Activated CD4-positive, alpha-beta T cell treated with anti-CD3 and anti-CD28 coated beads for 36 hours (primary cell): ENCODE results near the gene ABCG5. TPM values are rescaled to one million over a fixed set of nuclear protein-coding genes. Genes with fewer than 3 reads are reported as not detected.
A peak's percentile ranks its signal among the peaks of the same experiment; 100 is the strongest.

Experiments used
- ATAC-seq: fragments of 200-7000 bp; cut with Tn5 transposase; one replicate; pipeline ENCODE4 v1.10.0; 2021; ENCODE audit warnings: mild to moderate bottlenecking, moderate library complexity
- CTCF ChIA-PET: fragments of 350-600 bp; sonication (Branson Sonifier 250); formaldehyde crosslinking; loops from one replicate; lab custom pipeline; 2021; ENCODE audit warnings: antibody characterized with exemption; lab: Charles Lee
- POLR2A ChIA-PET: fragments of 350-600 bp; sonication (Branson Sonifier 250); formaldehyde crosslinking; loops from one replicate; lab custom pipeline; 2021; ENCODE audit warnings: antibody characterized with exemption, inconsistent platforms; lab: Charles Lee
- DNase-seq: peaks from one replicate; pipeline ENCODE4 v3.0.0-alpha.2; 2020
- H3K27ac Mint-ChIP-seq: one replicate; pipeline ENCODE4 v1.8.0; 2021; ENCODE audit warnings: mixed read lengths
- H3K27me3 Mint-ChIP-seq: one replicate; pipeline ENCODE4 v1.8.0; 2021; ENCODE audit warnings: mixed read lengths
- H3K36me3 Mint-ChIP-seq: one replicate; pipeline ENCODE4 v1.8.0; 2021; ENCODE audit warnings: low read depth, mixed read lengths
- H3K4me1 Mint-ChIP-seq: one replicate; pipeline ENCODE4 v1.8.0; 2021; ENCODE audit warnings: mixed read lengths
- H3K4me3 Mint-ChIP-seq: one replicate; pipeline ENCODE4 v1.8.0; 2021; ENCODE audit warnings: mild to moderate bottlenecking, moderate library complexity, mixed read lengths
- H3K9me3 Mint-ChIP-seq: one replicate; pipeline ENCODE4 v1.8.0; 2021; ENCODE audit warnings: low read depth, mixed read lengths
- intact Hi-C, 2 experiments: fragments of 100-400 bp; cut with DNase I in 1 of 2; cut with micrococcal nuclease in 1 of 2; formaldehyde crosslinking; loops; one replicate each; pipeline versions ENCODE4 v1.14.2 to v1.15.1; 2022 to 2024; cut with DNase I, micrococcal nuclease
- total RNA-seq, 2 experiments: library from RNA; stranded (reverse); gene quantifications; one replicate each; pipeline ENCODE4 v1.2.3, GENCODE V29; 2021

The ABCG5 gene
- total RNA-seq, 2 experiments from 2014 or later, result not detected

GRCh38 chr2:43774617-43775016 lies 64.0 kb downstream of the ABCG5 start:
- DNase-seq, result no peak

DNA sequence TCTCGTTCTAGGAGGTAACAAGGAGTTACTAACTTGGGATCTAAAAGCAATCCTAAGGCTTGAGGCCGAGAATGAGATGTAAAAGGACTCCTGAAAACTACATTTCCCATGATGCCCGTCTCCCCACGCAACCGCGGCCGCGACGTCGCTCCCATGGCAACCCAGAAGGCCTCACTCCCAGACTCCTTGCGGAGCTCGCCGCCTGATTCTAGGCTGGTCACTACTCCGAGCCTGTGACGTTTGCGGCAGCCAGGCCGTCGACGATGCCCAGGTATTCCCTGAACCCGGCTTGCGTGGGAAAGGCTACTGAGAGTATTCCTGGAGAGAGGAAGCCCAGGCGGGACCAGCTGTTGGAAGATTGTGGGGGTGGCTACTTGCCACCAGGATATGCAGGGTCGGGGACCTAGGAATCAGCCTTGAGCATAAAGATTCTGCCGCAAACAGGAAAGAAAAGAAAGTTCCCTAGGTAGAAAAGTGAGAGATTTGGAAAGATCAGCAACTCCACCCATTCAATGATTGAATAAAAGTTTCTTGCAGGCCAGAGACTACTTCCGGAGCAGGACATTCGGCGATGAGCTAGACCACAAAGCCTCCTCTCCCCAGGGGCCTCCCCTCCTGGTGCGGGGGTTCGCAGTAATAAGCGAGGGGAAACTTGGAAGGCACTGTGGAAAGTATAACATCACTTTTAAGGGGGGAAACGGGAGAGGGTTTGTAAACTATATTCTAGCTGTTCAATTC lies 64.6 kb downstream of the ABCG5 start, which contains the start of gene DYNC2LI1:
Gene DYNC2LI1, plus strand, starts transcription at position 164 of the 738 bp plus-strand sequence. Its CDS starts 100 bp downstream, at position 264.
- Mint-ChIP-seq H3K9me3 (no peaks in the 10 kb centered on the region), H3K4me3 (peak within 1 kb of the TSS; percentile 95), H3K27me3 (no peaks in the 10 kb centered on the region), H3K36me3 (no peaks in the 10 kb centered on the region), H3K27ac (peak within 1 kb of the TSS; percentile 74), H3K4me1 (peaks cover 29% of the 10 kb centered on the region)
- ChIA-PET POLR2A (no interaction called here), CTCF (interaction anchor here (0.7 to 1.8 kb wide), 6 partner anchors 9 to 169 kb away, joined by 3 to 5 read pairs (median 4); no protein-coding TSS in a partner anchor)
- ATAC-seq, result peak; percentile 94
- intact Hi-C loops, result loop anchor here (1.0 to 10.0 kb wide), 6 partner anchors 137 to 587 kb away; partner anchors contain the start of genes PLEKHH2 (in 2 of the 2), CAMKMT (in 1 of the 2), PPM1B (in 1 of the 2) and PREPL (in 1 of the 2)
- DNase-seq, result peak; percentile 92

More at GRCh38 chr2:43774617-43775016, 64.0 kb downstream of the ABCG5 start:
- Mint-ChIP-seq H3K27ac (peak overlapping the region; percentile 74), H3K27me3 (no peaks in the 10 kb centered on the region), H3K9me3 (no peaks in the 10 kb centered on the region), H3K36me3 (no peaks in the 10 kb centered on the region), H3K4me3 (peak overlapping the region; percentile 95), H3K4me1 (peaks cover 29% of the 10 kb centered on the region)
- POLR2A ChIA-PET, result no interaction called here
- no peak for ATAC-seq
- intact Hi-C loops, result loop anchor here (1.0 to 10.0 kb wide), 5 partner anchors 140 to 586 kb away; partner anchors contain the start of genes CAMKMT (in 1 of the 2), PLEKHH2 (in 1 of the 2), PPM1B (in 1 of the 2) and PREPL (in 1 of the 2)
- CTCF ChIA-PET, result interaction anchor here (0.7 to 1.8 kb wide), 5 partner anchors 10 to 80 kb away, joined by 3 to 5 read pairs (median 4); no protein-coding TSS in a partner anchor

DNA sequence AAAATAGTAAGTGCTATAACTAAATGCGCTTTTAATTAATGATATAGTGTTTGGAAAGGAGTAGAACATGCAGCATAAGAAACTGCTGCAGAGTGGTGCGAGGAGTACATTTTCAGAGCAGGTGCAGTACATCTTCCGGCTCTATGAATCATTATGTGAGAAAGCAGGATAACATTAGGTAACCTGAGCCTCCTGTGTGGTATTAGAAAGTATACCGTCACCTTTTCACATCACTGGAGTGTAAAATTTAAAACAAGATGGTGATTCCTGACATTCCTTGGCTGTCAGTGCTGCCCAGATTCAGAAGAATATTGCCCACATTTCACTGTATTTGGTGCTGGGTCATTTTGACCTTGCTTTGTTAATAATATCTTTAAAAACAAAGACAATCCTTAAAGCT lies 72.6 kb downstream of the ABCG5 start:
- ATAC-seq, result no peak
- H3K4me3 Mint-ChIP-seq, result no peak overlapping the region
- no peaks in the 10 kb centered on the region for H3K36me3 Mint-ChIP-seq
- no peaks in the 10 kb centered on the region for H3K27me3 Mint-ChIP-seq
- peaks cover 15% of the 10 kb centered on the region for H3K4me1 Mint-ChIP-seq
- ChIA-PET POLR2A (no interaction called here), CTCF (no interaction called here)
- H3K27ac Mint-ChIP-seq, result peak overlapping the region; percentile 15
- H3K9me3 Mint-ChIP-seq, result no peaks in the 10 kb centered on the region
- no peak for DNase-seq
- intact Hi-C loops, result no loop called here

- H3K36me3 Mint-ChIP-seq, result no peaks in the 10 kb centered on the region
- CTCF ChIA-PET, result interaction anchor here (0.6 to 1.3 kb wide), 4 partner anchors 9 to 540 kb away, joined by 3 to 4 read pairs (median 4); partner anchors contain the start of gene DYNC2LI1
- H3K27ac Mint-ChIP-seq, result no peak overlapping the region
Measured at GRCh38 chr2:43764086-43764705, 74.4 kb downstream of the ABCG5 start.

GRCh38 chr2:43763091-43763490 lies 75.5 kb downstream of the ABCG5 start:
- Mint-ChIP-seq H3K36me3 (no peaks in the 10 kb centered on the region), H3K27ac (no peak overlapping the region), H3K9me3 (no peaks in the 10 kb centered on the region), H3K27me3 (no peaks in the 10 kb centered on the region), H3K4me1 (peaks cover 15% of the 10 kb centered on the region), H3K4me3 (no peak overlapping the region)
- no peak for ATAC-seq
- intact Hi-C loops, result loop anchor here in 1 of 2 experiments (2.0 kb wide), 1 partner anchor 14 kb away; no protein-coding TSS in a partner anchor
- ChIA-PET CTCF (interaction anchor here (1.3 kb wide), 1 partner anchor 158 kb away, joined by 4 read pairs; no protein-coding TSS in a partner anchor), POLR2A (no interaction called here)
- no peak for DNase-seq

More at GRCh38 chr2:43764086-43764705, 74.4 kb downstream of the ABCG5 start:
- no peaks in the 10 kb centered on the region for H3K27me3 Mint-ChIP-seq
- ATAC-seq, result no peak
- POLR2A ChIA-PET, result no interaction called here
- no peak overlapping the region for H3K4me3 Mint-ChIP-seq
- H3K4me1 Mint-ChIP-seq, result peaks cover 15% of the 10 kb centered on the region
- intact Hi-C loops, result no loop called here
- DNase-seq, result no peak
- H3K9me3 Mint-ChIP-seq, result no peaks in the 10 kb centered on the region

Other genes starting within 250 kb of the ABCG5 start
- 10 to 100 TPM; 32.5 to 36.6 TPM for gene THADA, start 242.8 kb downstream of the ABCG5 start, total RNA-seq
- gene PLEKHH2, start 201.6 kb downstream of the ABCG5 start, total RNA-seq, result 1 to 10 TPM; 1.5 to 2.2 TPM
- gene C1GALT1C1L, start 162.4 kb downstream of the ABCG5 start, total RNA-seq, result not detected
- 10 to 100 TPM; 19.5 to 28.4 TPM for gene DYNC2LI1, start 64.8 kb downstream of the ABCG5 start, total RNA-seq
- gene ABCG8, start 132 bp upstream of the ABCG5 start, total RNA-seq, result not detected
- gene LRPPRC, start 157.2 kb upstream of the ABCG5 start, total RNA-seq, result 100 to 1,000 TPM; 189 to 191 TPM